ENCODE measurements around the gene MYL11. TPM values are rescaled to one million over a fixed set of nuclear protein-coding genes. Genes with fewer than 3 reads are reported as not detected.

MYL11 gene
- total RNA-seq, 1 experiment from 2014 or later = 1.4 TPM

- TF ChIP-seq EZH2 (IDR thresholded peaks at IDR 0.05; ENCODE audit: low read depth) (no peak), CTCF (conservative IDR thresholded peaks at IDR 0.05) (no peak)
- CTCF ChIA-PET = no interaction called here
- no peak for DNase-seq
- Histone ChIP-seq H3K9me2 (ENCODE audit: insufficient read depth) (no peaks in the 10 kb centered on the region), H3K9me3 (ENCODE audit: insufficient read depth, low read depth) (no peaks in the 10 kb centered on the region), H3K79me2 (ENCODE audit: low read depth) (peaks cover 26% of the 10 kb centered on the region), H4K20me1 (ENCODE audit: insufficient read depth) (no peaks in the 10 kb centered on the region), H3K4me2 (no peak overlapping the region), H3K4me1 (replicated peaks; ENCODE audit: insufficient read depth) (peaks cover 19% of the 10 kb centered on the region), H3K27ac (no peak overlapping the region), H3K36me3 (ENCODE audit: low read depth) (no peaks in the 10 kb centered on the region), H3K27me3 (ENCODE audit: insufficient read depth, low read depth) (no peaks in the 10 kb centered on the region), H2AFZ (no peak overlapping the region), H3K4me3 (no peak overlapping the region), H3F3A (ENCODE audit: insufficient read depth, low read depth) (peaks cover 60% of the 10 kb centered on the region)
- no TSS peak for BruUV-seq (replicated peaks)
- intact Hi-C loops (cut with micrococcal nuclease; ENCODE audit: unreplicated experiment) = no loop called here
- POLR2A ChIA-PET (ENCODE audit: unreplicated experiment) = no interaction called here
Measured at GRCh38 chr16:30397776-30398660, 23.4 kb downstream of the MYL11 start.

DNA sequence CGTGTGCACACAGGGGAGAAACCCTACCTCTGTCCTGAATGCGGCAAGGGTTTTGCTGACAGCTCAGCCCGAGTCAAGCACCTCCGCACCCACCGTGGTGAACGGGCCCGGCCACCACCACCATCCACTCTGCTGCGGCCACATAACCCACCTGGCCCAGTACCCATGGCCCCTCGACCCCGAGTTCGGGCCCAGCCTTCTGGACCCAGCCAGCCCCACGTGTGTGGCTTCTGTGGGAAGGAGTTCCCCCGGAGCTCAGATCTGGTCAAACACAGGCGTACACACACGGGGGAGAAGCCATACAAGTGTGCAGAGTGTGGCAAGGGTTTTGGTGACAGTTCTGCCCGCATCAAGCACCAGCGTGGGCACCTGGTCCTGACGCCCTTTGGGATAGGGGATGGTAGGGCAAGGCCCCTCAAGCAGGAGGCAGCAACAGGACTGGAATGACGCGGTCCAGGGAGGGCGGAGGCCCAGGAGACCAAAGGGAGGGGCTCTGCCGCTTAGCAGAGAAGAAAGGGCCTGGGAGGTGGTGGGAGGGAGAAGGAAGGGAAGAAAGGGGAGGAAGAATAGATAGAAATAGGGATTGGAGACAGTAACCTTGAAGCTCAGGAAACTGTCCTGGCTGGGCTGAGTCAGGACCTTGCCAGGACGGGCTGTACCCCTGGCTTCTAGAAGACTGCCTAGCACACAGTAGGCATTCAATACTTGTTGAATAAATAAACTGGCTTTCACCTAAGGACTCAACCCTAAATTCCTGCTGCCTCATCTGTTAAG is 24.2 kb downstream of the MYL11 start:
- POLR2A ChIA-PET (ENCODE audit: unreplicated experiment) = no interaction called here
- Histone ChIP-seq H3K9me3 (ENCODE audit: insufficient read depth, low read depth) (no peaks in the 10 kb centered on the region), H3K79me2 (ENCODE audit: low read depth) (peaks cover 26% of the 10 kb centered on the region), H3K27ac (no peak overlapping the region), H4K20me1 (ENCODE audit: insufficient read depth) (no peaks in the 10 kb centered on the region), H3K4me3 (no peak overlapping the region), H3K4me1 (replicated peaks; ENCODE audit: insufficient read depth) (peaks cover 19% of the 10 kb centered on the region), H3K9me2 (ENCODE audit: insufficient read depth) (no peaks in the 10 kb centered on the region), H3K4me2 (no peak overlapping the region), H2AFZ (no peak overlapping the region), H3F3A (ENCODE audit: insufficient read depth, low read depth) (peaks cover 56% of the 10 kb centered on the region), H3K36me3 (ENCODE audit: low read depth) (no peaks in the 10 kb centered on the region), H3K27me3 (ENCODE audit: insufficient read depth, low read depth) (no peaks in the 10 kb centered on the region)
- intact Hi-C loops (cut with micrococcal nuclease; ENCODE audit: unreplicated experiment) = no loop called here
- BruUV-seq (replicated peaks) = no TSS peak
- DNase-seq = no peak
- CTCF ChIA-PET = no interaction called here
- TF ChIP-seq CTCF (conservative IDR thresholded peaks at IDR 0.05) (no peak), EZH2 (IDR thresholded peaks at IDR 0.05; ENCODE audit: low read depth) (no peak)

GRCh38 chr16:30399435-30400186 is 25.0 kb downstream of the MYL11 start:
- CTCF ChIA-PET = no interaction called here
- Histone ChIP-seq H4K20me1 (ENCODE audit: insufficient read depth) (no peaks in the 10 kb centered on the region), H3F3A (ENCODE audit: insufficient read depth, low read depth) (peaks cover 48% of the 10 kb centered on the region), H3K27me3 (ENCODE audit: insufficient read depth, low read depth) (no peaks in the 10 kb centered on the region), H3K4me1 (replicated peaks; ENCODE audit: insufficient read depth) (peaks cover 13% of the 10 kb centered on the region), H3K4me2 (peak overlapping the region; percentile 80), H3K9me3 (ENCODE audit: insufficient read depth, low read depth) (no peaks in the 10 kb centered on the region), H3K27ac (no peak overlapping the region), H3K9me2 (ENCODE audit: insufficient read depth) (no peaks in the 10 kb centered on the region), H3K4me3 (peak overlapping the region; percentile 62; the same call in 1 of the 2 replicates), H3K79me2 (ENCODE audit: low read depth) (peaks cover 26% of the 10 kb centered on the region), H2AFZ (peak overlapping the region; percentile 89; the same call in 1 of the 2 replicates), H3K36me3 (ENCODE audit: low read depth) (no peaks in the 10 kb centered on the region)
- TF ChIP-seq EZH2 (IDR thresholded peaks at IDR 0.05; ENCODE audit: low read depth) (no peak), CTCF (conservative IDR thresholded peaks at IDR 0.05) (no peak)
- intact Hi-C loops (cut with micrococcal nuclease; ENCODE audit: unreplicated experiment) = no loop called here
- POLR2A ChIA-PET (ENCODE audit: unreplicated experiment) = no interaction called here
- no TSS peak for BruUV-seq (replicated peaks)
- no peak for DNase-seq
